HG02763 (cell line): Measurements from ENCODE around the gene MSX1.
A peak's percentile ranks its signal among the peaks of the same experiment; 100 is the strongest.

ENCODE experiments used
- ATAC-seq: cut with Tn5 transposase; IDR thresholded peaks from one replicate; pipeline ENCODE4 v1.9.1; 2021; ENCODE audit warnings: mild to moderate bottlenecking, moderate library complexity; ENCODE audit not compliant: unreplicated experiment

MSX1 gene

GRCh38 chr4:4856071-4857000 is 3.1 kb upstream of the MSX1 start:
- ATAC-seq: no peak

- ATAC-seq: no peak
Observed at GRCh38 chr4:4857001-4857808, 2.3 kb upstream of the MSX1 start.

GRCh38 chr4:4857809-4858508 is 1.5 kb upstream of the MSX1 start:
- no peak for ATAC-seq

- ATAC-seq: no peak
Observed at GRCh38 chr4:4858527-4859324, 739 bp upstream of the MSX1 start.

GRCh38 chr4:4859799-4860599 is 534 bp downstream of the MSX1 start:
- ATAC-seq: peak; percentile 34

- ATAC-seq: no peak
Observed at GRCh38 chr4:4860600-4861389, 1.3 kb downstream of the MSX1 start.

GRCh38 chr4:4861390-4862018 is 2.0 kb downstream of the MSX1 start:
- ATAC-seq: no peak

- ATAC-seq: no peak
Observed at GRCh38 chr4:4862071-4862551, 2.6 kb downstream of the MSX1 start.

GRCh38 chr4:4862665-4863482 is 3.4 kb downstream of the MSX1 start:
- ATAC-seq: no peak

GRCh38 chr4:4864443-4864939 is 5.0 kb downstream of the MSX1 start:
- no peak for ATAC-seq

- ATAC-seq: no peak
Observed at GRCh38 chr4:4864940-4865704, 5.7 kb downstream of the MSX1 start.

- no peak for ATAC-seq
Observed at GRCh38 chr4:4865705-4866123, 6.2 kb downstream of the MSX1 start.

- ATAC-seq: no peak
Observed at GRCh38 chr4:4866124-4866865, 6.8 kb downstream of the MSX1 start.

- ATAC-seq: no peak
Observed at GRCh38 chr4:4866866-4867374, 7.5 kb downstream of the MSX1 start.

- ATAC-seq: no peak
Observed at GRCh38 chr4:4867375-4868039, 8.0 kb downstream of the MSX1 start.
